Measurements from ENCODE around the gene PPIP5K1.

DNA sequence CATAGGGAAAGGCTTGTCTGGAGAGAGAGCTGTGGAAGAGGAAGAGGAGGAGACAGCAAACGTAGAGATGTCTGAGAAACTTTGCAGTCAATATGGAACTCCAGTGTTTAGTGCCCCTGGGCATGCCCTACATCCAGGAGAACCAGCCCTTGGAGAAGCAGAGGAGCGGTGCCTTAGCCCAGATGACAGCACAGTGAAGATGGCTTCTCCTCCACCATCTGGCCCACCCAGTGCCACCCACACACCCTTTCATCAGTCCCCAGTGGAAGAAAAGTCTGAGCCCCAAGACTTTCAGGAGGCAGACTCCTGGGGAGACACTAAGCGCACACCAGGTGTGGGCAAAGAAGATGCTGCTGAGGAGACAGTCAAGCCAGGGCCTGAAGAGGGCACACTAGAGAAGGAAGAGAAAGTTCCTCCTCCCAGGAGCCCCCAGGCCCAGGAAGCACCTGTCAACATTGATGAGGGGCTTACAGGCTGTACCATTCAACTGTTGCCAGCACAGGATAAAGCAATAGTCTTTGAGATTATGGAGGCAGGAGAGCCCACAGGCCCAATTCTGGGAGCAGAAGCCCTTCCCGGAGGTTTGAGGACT lies 65.7 kb downstream of the PPIP5K1 start:
- TF ChIP-seq, protein P1, sequence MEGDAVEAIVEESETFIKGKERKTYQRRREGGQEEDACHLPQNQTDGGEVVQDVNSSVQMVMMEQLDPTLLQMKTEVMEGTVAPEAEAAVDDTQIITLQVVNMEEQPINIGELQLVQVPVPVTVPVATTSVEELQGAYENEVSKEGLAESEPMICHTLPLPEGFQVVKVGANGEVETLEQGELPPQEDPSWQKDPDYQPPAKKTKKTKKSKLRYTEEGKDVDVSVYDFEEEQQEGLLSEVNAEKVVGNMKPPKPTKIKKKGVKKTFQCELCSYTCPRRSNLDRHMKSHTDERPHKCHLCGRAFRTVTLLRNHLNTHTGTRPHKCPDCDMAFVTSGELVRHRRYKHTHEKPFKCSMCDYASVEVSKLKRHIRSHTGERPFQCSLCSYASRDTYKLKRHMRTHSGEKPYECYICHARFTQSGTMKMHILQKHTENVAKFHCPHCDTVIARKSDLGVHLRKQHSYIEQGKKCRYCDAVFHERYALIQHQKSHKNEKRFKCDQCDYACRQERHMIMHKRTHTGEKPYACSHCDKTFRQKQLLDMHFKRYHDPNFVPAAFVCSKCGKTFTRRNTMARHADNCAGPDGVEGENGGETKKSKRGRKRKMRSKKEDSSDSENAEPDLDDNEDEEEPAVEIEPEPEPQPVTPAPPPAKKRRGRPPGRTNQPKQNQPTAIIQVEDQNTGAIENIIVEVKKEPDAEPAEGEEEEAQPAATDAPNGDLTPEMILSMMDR (IDR thresholded peaks at IDR 0.05) = no peak
- TF ChIP-seq POLR2A (IDR thresholded peaks at IDR 0.05) = no peak
- TF ChIP-seq POLR2AphosphoS5 (IDR thresholded peaks at IDR 0.05) = no peak
